GM18499 (cell line): ENCODE data around the gene RFLNA.

Experiments used
- ATAC-seq: cut with Tn5 transposase; IDR thresholded peaks from one replicate; pipeline ENCODE4 v1.9.1; 2021; ENCODE audit warnings: moderate number of reproducible peaks; ENCODE audit not compliant: insufficient read depth, unreplicated experiment

Gene RFLNA

DNA sequence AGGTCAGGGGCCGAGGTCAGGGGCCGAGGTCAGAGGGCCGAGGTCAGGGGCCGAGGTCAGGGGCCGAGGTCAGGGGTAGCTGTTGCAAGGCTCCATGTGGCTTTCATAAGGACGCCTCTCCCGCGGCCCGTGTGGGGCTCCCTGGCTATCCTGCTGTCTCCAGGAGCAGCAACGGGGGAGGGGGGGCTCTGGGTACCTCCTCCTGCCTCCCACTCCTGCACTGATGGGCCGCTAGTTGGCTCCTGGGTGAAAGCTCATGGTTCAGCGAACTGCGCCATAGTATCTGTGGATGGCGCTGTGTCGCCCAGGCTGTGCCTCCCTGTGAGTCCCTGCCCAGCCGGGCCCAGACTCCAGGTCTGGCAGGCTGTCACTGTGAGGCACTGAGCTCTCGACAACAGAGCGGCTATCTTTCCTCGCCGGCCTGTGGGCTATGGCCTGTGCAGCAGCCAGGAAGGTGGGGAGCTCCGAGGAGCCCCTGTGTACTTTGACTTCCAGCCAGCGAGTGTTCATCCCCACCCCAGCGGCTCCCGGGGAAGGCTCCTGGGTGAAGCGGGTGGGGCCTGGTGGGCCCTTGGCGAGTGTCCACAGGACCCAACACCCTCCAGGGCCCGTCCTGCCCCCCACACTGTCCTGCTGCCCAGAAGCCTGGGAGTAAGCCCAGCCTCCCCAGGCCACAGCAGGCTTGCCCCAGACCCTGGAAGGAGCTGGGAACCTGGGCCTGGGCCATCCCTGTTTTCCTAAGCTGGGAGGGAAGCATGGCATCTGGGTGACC lies 8.1 kb downstream of the RFLNA start:
- no peak for ATAC-seq

DNA sequence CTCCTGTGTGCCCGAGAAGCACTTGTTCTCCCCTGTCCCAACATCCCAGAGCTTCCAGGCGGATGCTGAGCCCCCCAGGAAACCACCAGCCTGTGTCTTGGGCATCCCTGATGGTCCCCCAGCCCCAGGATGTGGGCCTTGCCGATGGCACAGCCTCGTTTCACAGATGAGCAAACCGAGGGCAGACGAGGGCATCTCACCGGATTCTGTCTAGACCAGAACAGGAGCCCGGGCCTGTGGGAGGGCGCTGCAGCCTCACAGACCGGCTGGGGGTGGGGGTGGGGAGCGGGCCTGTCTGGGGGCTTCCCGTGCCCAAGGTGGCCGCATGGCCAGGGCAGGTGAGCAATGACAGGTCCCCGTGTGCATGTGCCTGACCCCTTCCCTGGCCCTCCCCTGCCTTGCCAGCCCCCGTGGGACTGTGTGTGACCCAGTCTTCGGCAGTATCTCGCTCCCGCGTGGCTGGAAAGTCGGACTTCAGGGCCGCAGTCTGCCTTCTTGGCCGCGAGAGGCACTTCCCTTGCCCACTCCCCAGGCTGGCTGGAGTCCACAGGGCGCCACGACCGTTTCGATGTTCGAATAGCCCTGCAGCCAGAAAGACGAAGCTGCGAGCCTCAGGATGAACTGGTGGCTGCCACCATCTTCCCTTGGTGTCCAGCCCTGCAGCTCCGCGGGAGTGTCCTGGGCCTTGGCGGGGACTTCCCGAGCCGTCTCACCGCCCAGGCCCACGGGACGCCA lies 8.9 kb downstream of the RFLNA start:
- ATAC-seq: no peak

DNA sequence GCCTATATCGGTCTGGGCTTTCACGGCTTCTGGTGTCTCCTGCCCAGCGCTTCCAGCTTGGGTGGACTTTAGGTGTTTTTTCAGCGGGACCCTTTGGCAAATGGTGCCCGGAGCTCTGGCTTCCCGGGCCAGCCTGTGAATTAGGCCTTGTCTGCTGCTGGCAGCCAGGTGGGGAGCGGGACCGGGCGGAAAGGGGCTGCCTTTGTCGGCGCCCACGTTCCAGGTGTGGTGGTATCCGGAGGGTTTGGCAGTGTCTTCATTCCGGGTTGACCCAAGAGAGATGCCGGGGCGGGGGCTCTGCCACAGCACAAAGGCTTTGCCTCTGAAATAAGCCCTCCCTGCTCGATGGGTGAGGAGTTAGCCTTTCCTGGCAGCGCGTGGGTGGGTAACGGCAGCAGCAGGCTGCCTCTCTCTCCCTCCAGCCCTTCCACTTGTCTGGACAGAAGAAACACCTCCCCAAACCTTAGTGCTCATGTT lies 9.5 kb downstream of the RFLNA start:
- no peak for ATAC-seq

DNA sequence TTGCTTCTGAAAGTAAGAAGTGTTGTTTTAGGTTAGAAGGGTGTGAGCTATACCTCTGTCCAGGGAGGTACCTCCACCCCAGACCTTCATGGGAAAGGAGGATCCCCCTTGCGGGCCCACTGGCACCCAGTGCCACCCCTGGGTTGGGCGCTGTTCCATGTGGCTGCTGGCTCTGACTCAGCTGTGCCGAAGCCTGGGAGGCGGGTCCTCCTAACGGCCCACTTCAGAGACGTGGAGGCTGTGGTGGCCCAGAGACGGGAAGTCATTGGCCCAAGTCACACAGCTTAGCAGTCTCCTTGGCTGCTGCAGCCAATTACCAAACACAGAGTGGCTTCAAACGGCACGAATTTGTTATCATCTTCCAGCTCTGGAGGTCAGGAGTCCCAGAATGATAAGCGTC lies 10.2 kb downstream of the RFLNA start:
- no peak for ATAC-seq

DNA sequence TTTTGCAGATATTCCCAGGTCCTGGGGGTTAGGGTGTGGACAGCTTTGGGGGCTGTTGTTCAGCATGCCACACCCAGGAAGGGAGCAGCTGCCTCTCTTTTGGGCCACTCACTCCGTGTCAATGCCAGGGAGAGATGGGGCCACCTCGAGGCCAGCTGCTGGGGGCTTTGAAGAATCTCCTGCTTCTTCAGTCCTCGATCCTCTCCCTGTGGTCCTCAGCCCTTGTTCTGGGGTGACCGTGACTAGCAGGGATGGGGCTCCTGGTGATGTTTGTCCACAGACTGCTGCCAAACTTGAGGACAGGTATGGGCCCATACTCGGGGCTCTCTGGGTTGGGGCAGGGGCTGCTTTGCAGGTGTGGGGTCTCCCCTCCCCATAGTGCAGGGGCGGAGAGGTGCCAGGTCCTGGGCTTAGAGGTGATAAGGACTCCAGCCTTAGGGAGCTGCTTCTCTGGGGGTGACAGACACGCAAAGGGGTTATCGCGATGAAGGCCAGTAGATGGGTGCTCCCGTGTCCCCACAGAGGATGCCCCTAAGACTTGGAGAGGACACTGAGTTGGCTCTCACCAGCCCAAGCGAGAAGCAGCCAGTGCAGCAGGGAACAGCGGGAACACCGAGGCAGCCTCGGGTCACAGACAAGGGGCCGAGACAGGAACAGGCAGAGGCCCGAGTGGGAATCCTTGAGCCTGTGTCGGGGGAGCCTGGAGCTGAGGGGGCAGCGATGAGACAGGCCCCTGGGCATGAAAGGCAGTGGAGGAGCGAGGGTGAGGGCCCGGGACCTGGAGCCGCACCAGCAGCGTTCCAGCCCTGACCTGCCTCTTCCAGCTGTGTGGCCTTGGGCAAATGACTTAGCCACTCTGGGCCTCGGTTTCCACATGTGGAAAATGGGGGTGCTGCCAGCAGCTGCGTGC lies 11.1 kb downstream of the RFLNA start:
- ATAC-seq: no peak

DNA sequence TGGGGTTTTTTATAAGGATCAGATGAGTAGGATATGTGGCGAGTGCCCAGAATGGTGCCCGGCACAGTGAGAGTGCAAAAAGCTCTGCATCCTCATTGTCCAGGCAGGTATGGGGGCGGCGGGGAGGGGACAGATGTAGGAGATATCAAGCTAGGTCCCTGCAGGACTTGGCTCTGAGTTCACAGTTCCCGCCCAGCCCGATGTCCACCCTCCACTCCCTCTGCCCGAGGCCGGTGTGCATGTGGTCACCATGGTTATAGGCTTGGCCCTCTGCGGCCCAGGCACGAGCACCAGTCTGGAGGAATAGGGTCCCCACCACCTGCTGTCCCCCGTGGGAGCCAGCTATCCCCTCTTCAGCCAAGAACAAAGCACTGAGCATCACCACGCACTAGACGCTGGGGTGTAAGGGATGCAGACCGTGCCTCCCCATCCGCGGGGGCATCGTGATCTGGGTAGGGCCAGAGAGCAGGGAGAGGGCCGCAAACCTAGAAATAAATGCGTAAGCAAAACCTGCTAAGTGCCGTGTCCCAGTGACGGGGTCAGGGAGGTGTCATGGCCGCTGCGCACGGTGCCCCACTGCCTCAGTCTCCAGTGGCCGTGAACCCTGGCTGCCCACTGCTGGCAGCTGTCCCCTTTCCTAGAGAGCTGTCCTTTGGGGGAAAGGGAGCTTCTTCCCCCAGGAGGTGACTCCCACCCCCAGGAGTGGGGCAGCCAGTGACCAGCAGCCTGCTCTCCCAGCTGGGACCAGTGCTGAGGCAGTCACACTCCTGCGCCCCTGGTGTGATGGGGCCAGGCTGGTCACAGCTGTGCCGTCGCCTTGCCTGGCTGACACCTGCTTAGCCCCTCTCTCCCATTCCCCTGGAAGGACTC lies 12.0 kb downstream of the RFLNA start:
- ATAC-seq: no peak

DNA sequence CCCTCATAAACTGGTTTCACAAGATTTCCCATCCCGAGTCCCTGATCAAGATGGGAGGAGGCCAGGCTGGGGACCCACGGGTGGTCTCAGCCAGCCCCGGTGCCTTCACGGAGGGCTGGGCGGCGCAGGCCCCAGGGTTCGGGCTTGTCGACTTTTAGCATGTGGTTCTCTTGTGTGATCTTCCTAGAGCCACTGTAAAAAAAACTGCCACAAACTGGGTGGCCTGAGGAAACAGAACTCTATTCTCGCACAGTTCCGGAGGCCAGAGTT lies 12.6 kb downstream of the RFLNA start:
- ATAC-seq: no peak

DNA sequence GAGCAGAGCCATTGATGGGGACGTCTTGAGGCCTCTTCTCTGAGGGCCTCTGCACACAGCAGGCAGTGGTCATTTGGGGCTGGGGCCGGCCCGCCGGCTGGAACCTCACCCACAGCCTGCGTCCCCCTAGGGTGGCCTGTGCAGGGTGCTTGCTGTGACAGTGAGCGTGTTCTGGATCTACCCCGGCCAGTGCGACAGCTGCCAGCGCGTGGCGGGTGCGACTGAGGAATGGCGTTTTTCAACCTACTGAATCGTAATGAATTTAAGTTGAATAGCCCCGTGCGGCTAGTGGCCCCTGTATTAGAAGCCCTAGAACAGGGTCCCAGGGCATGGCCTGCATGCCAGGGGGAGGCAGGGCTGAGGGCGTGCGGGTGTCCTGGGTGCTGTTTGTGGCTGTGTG lies 13.8 kb downstream of the RFLNA start:
- no peak for ATAC-seq

DNA sequence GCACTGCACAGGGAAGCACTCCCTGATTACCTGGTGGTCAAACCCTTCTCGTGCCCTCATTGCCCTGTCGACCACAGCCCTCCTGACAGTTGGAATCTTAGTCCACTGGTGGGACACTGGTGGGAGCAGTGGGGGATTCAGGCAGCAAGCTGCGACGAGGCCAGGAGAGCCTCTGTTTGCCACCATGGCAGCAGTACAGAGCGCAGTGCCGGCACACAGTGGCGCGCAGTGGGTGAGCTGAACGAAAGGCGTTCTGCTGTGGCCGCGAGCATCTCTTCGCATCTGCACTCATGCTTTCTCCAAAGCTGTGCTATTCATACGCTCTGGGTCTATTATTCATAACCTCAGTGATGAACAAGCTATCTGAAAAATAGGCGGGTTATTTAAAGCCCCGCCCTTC lies 14.3 kb downstream of the RFLNA start:
- ATAC-seq: no peak

DNA sequence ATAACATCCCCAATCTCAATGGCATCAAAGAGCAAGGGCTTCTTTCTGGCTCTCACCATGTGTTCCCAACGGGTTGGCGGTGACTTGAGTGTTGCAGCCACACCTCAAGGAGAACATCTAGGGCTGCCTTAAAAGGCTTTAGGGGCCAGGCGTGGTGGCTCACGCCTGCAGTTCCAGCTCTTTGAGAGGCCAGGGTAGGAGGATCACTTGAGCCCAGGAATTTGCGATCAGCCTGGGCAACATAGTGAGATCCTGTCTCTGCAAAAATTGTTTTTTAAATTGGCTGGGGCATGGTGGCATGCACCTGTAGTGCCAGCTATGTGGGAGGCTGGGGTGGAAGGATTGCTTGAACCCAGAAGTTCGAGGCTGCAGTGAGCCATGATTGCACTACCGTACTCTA lies 14.9 kb downstream of the RFLNA start:
- no peak for ATAC-seq

DNA sequence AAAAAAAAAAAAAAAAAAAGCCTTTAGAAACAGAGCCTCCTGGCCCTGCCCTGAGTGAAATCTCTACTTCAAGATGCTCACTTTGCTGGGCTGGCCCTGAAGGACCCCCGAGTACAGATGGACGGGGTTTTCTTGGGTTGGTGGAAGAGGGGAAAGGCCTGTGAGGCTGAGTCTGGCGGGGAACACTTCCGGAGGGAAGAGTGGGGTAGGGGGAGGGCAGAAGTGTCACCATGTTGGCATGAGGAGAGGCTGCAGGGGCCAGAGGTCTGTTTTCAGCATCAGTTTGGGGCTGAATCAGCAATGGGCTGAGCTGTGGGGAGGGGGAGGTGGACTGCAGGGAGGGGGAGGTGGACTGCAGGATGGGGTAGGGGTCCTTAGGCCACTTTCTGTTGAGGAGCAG lies 15.3 kb downstream of the RFLNA start:
- ATAC-seq: no peak

DNA sequence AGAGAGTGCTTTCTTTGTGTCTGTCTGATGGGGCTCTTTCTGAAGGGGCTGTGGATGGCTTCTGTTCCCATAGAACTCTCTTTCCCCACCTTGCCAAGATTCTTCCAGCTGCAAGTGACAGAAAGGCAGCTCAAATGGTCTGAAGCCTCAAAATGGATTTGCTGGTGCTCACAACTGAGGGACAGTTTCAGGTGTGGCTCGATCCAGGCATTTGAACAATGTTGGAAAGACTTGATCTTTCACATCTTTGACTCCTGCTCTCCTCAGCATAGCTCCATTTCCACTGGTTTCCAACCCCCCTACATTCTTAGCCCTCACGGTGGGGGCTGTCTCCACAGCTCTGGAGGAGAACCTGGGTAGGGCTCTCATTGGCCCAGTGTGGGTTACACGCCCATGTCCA lies 15.9 kb downstream of the RFLNA start:
- no peak for ATAC-seq

DNA sequence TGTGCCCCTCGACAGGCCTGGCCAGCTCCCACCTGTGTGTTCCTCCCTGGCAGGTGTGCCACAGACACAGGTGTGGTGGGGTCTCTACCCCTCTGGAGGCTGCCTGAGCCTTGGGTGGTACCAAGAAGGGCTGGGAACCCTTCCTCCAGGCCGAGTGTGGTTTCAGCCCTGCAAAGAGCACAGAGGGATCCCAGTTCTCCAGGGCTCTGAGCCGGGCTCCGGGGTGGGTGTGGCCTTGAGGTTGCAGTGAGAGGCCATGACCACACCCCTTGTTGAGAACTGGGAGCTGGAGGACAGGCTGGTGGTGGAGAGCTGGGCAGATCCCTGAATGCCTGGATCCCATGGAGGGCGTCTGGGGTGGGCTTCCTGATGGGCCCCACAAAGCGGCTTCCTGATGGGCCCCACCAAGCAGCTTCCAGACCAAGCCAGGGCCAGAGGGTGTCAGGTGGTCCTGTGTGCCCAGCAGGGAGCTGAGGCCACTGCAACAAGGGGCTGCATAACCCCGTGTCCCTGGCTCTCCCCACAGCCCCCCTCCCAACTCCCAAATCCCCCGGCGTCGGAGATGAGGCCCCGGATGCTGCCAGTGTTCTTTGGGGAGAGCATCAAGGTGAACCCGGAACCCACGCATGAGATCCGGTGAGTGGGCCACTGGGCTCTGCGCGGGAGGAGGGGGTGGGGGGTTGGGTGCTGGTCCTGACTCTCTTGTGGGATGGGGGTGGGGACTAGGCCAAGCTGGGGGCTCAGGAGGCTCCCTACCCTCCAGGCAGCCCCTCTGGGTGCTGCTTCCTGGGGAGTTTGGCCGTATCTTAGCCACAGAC lies 16.6 kb downstream of the RFLNA start:
- no peak for ATAC-seq

DNA sequence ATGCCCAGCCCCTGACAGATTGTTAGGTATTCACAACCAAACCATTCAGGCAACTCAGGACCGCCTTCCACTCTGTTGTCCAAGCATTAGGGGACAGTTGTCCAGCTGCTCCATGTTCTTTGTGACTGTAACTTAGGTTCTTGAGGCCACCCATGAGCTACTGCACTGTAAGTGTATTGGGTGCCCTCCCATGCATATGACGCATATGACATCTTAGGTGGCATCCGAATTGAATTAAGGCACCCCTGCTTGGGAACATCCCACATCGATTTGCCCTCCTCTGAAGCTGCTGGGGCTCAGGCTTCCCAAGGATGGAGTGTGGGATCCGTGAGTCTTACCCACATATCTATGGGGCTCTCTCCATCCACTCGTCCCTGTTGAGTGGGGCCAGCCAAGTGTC lies 17.7 kb downstream of the RFLNA start:
- no peak for ATAC-seq

DNA sequence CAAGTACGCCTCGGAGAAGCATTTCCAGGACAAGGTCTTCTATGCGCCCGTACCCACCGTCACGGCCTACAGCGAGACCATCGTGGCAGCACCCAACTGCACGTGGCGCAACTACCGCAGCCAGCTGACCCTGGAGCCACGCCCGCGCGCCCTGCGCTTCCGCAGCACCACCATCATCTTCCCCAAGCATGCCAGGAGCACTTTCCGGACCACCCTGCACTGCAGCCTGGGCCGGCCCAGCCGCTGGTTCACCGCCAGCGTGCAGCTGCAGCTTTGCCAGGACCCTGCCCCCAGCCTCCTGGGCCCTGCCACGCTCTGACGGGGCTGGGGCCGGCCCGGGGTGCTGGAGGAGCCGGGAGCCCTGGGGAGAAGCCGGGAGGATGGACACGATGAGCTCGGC lies 19.3 kb downstream of the RFLNA start:
- ATAC-seq: no peak

DNA sequence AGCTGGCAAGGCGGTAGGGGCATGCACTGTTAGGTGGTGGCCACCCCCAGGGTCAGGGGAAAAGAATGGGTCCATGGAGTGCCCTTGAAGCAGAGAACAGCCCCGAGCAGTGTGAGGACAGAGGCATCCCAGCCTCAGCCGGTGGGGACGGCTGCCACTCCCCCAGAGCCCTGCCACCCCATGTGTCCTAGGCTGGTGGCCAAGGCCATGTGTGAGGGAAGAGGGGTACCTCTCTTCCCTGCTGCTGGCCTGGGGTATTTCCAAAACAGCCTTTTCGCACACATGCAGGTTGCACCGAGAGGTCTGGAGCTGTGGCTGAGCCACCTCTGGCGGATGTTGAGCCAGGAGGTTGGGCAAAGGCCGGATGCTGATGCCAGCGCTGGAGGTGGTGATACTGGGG lies 19.9 kb downstream of the RFLNA start:
- no peak for ATAC-seq

DNA sequence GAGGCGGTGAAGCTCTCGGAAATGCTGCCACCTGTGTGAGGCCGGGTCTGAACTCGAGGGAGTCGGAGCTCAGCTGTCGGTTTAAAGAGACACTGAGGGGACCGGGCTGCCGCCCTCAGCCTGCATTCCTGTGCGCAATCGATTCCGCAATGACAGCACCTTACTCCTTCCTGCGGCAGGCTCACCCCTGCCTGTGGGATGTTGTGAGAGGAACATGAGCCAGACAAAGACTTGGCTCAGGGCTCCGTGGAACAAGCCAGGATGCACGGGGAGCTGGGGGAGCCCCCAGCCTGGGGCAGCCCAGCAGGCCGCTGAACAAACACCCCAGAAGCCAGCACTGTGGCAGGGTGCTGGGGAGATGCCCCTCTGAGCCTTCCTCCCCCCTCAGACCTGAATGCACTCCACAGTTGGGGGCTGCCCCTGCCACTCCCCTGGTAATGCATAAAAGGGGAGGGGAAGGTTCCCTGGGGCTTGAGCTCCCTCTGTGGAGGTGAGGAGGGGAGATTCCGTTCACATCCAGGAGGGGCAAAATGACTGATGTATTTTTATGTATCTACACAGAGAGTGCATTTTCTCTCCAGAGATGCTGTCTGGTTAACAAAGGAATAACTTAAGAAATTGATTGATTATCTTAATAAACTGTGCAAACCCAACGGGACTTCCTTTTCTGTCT lies 20.6 kb downstream of the RFLNA start:
- ATAC-seq: no peak

DNA sequence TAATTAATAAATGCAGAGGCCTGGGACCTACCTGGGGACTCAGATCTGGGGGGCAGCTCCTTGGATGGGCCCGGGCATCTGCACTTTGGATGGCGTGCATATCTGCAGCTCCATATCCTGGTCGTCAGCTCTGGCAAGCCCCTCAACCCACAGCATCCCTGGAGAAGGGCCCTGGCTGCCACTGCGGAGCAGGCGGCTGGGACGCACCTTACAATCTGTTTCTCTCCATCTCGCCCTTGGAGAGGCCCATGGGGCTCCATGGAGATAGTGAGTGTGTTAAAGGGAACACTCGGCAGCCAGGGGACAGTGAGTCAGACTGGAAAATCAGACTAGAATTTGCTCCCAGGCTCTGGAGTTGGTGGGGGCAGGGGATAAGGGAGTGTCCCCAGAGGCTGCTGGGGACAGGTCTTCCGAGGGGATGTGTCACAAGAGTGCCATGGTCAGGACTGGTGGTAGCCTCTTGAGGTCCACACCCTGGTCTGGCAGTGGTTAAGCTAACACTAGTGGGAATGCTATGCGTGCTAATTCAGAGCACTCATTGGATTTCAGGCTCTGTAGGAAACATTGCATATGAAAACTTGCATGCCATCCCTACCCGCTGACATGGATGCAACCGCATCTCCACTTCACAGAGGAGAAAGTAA lies 21.5 kb downstream of the RFLNA start:
- ATAC-seq: no peak
